Measurements from ENCODE around the gene ARF4. TPM values are rescaled to one million over a fixed set of nuclear protein-coding genes. Genes with fewer than 3 reads are reported as not detected.

ARF4 gene
- polyA plus RNA-seq, 1 donor (not counting 4 experiments of a cell fraction or from before 2014, with no cell fraction given) = 344 TPM

DNA sequence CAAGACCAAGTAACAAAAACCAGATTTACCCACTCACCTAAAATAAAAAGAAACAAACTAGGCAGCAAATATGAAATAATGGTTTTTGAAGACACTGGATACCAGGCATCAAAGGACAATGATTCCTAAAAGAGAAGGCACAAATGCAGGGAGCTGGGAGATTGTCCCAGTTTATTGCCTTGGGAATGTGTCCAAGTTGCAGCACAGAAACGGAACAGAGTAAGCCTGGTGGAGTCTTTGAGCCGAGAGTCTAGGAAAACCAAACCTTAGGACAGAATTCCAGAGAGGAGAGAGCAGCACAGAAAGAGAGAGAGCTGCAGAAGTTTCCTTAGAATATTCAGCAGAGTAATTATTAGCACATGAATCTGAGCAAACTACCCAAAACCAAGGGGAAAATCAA lies 7.8 kb upstream of the ARF4 start:
- Histone ChIP-seq H3K4me1 (ENCODE audit: control insufficient read depth, extremely low read depth, insufficient read depth, low read length) (no peaks in the 10 kb centered on the region), H2AFZ (ENCODE audit: control insufficient read depth, low read length) (no peak overlapping the region), H3K4me2 (ENCODE audit: control insufficient read depth, extremely low read depth, insufficient read depth, low read depth, low read length) (no peak overlapping the region), H3K9me3 (ENCODE audit: control insufficient read depth, low read depth, low read length) (no peaks in the 10 kb centered on the region), H3K27ac (ENCODE audit: control insufficient read depth, insufficient read depth, low read length) (no peak overlapping the region), H3K27me3 (ENCODE audit: control insufficient read depth, extremely low read depth, insufficient read depth, low read length) (no peaks in the 10 kb centered on the region), H3K9ac (ENCODE audit: control insufficient read depth, extremely low read depth, insufficient read depth, low read length) (no peak overlapping the region), H4K20me1 (ENCODE audit: control insufficient read depth, extremely low read depth, insufficient read depth, low read length) (no peaks in the 10 kb centered on the region), H3K4me3 (ENCODE audit: control insufficient read depth in 2 of 3, extremely low read depth in 1 of 3, insufficient read depth in 2 of 3, low read depth in 1 of 3, low read length in 3 of 3) (no peak overlapping the region), H3K9me1 (ENCODE audit: control insufficient read depth, extremely low read depth, insufficient read depth, low read length) (no peaks in the 10 kb centered on the region), H3K36me3 (ENCODE audit: control insufficient read depth in 2 of 2, extremely low read depth in 1 of 2, insufficient read depth in 2 of 2, low read length in 2 of 2) (no peaks in the 10 kb centered on the region), H3K79me2 (ENCODE audit: control insufficient read depth, insufficient read depth, low read length) (no peaks in the 10 kb centered on the region)
- dilution Hi-C loops (cut with MboI; ENCODE audit: extremely low pct_ligation_motif_present, low sequenced_read_pairs) = no loop called here
- DNase-seq (ENCODE audit: low read depth, low spot score) = no peak
- TF ChIP-seq EZH2 (IDR thresholded peaks at IDR 0.05; ENCODE audit: low read length) = no peak
- TF ChIP-seq, protein P1, sequence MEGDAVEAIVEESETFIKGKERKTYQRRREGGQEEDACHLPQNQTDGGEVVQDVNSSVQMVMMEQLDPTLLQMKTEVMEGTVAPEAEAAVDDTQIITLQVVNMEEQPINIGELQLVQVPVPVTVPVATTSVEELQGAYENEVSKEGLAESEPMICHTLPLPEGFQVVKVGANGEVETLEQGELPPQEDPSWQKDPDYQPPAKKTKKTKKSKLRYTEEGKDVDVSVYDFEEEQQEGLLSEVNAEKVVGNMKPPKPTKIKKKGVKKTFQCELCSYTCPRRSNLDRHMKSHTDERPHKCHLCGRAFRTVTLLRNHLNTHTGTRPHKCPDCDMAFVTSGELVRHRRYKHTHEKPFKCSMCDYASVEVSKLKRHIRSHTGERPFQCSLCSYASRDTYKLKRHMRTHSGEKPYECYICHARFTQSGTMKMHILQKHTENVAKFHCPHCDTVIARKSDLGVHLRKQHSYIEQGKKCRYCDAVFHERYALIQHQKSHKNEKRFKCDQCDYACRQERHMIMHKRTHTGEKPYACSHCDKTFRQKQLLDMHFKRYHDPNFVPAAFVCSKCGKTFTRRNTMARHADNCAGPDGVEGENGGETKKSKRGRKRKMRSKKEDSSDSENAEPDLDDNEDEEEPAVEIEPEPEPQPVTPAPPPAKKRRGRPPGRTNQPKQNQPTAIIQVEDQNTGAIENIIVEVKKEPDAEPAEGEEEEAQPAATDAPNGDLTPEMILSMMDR (optimal IDR thresholded peaks at IDR 0.05 in 1 of 3, IDR thresholded peaks at IDR 0.05 in 1 of 3, conservative IDR thresholded peaks at IDR 0.05 in 1 of 3; ENCODE audit: extremely low read depth in 1 of 3, insufficient read depth in 2 of 3, low read length in 3 of 3) = no peak
- no peak for FAIRE-seq

DNA sequence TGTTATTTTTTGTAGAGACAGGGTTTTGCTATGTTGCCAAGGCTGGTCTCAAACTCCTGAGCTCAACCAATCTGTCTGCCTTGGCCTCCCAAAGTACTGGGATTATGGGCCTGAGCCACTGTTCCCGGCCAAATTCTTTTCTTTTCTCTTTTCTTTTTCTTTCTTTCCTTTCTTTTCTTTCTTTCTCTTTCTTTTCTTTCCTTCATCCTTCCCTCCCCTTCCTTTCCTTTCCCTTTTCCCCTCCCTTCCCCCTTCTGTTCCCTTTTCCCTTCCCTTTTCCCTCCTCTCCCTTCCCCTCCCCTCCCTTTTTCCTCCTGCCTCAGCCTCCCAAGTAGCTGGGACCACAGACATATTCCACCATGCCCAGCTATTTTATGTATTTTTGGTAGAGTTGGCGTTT lies 3.1 kb upstream of the ARF4 start:
- no peaks in the 10 kb centered on the region for H3K27me3 ChIP-seq (ENCODE audit: control insufficient read depth, extremely low read depth, insufficient read depth, low read length)
- H3K4me2 ChIP-seq (ENCODE audit: control insufficient read depth, extremely low read depth, insufficient read depth, low read depth, low read length) = no peak overlapping the region
- no peak overlapping the region for H2AFZ ChIP-seq (ENCODE audit: control insufficient read depth, low read length)
- H3K4me3 ChIP-seq (ENCODE audit: control insufficient read depth in 2 of 3, extremely low read depth in 1 of 3, insufficient read depth in 2 of 3, low read depth in 1 of 3, low read length in 3 of 3) = no peak overlapping the region
- TF ChIP-seq, protein P1 (optimal IDR thresholded peaks at IDR 0.05 in 1 of 3, IDR thresholded peaks at IDR 0.05 in 1 of 3, conservative IDR thresholded peaks at IDR 0.05 in 1 of 3; ENCODE audit: extremely low read depth in 1 of 3, insufficient read depth in 2 of 3, low read length in 3 of 3) = no peak
- no peak for TF ChIP-seq EZH2 (IDR thresholded peaks at IDR 0.05; ENCODE audit: low read length)
- FAIRE-seq (no peak), DNase-seq (ENCODE audit: low read depth, low spot score) (no peak)
- peaks cover 25% of the 10 kb centered on the region for H3K79me2 ChIP-seq (ENCODE audit: control insufficient read depth, insufficient read depth, low read length)
- H3K9me1 ChIP-seq (ENCODE audit: control insufficient read depth, extremely low read depth, insufficient read depth, low read length) = no peaks in the 10 kb centered on the region
- H3K36me3 ChIP-seq (ENCODE audit: control insufficient read depth in 2 of 2, extremely low read depth in 1 of 2, insufficient read depth in 2 of 2, low read length in 2 of 2) = no peaks in the 10 kb centered on the region
- no peak overlapping the region for H3K9ac ChIP-seq (ENCODE audit: control insufficient read depth, extremely low read depth, insufficient read depth, low read length)
- H4K20me1 ChIP-seq (ENCODE audit: control insufficient read depth, extremely low read depth, insufficient read depth, low read length) = peaks cover 9% of the 10 kb centered on the region
- peaks cover 4% of the 10 kb centered on the region for H3K4me1 ChIP-seq (ENCODE audit: control insufficient read depth, extremely low read depth, insufficient read depth, low read length)
- dilution Hi-C loops (cut with MboI; ENCODE audit: extremely low pct_ligation_motif_present, low sequenced_read_pairs) = no loop called here
- no peak overlapping the region for H3K27ac ChIP-seq (ENCODE audit: control insufficient read depth, insufficient read depth, low read length)
- H3K9me3 ChIP-seq (ENCODE audit: control insufficient read depth, low read depth, low read length) = no peaks in the 10 kb centered on the region

Measured in keratinocyte (primary cell).